AG08396 (cell line): Measurements from ENCODE around the gene LRWD1.
"Not testable (repeated sequence)": the region's sequence is repeated elsewhere in the genome, so short reads cannot be mapped to it uniquely, and the experiment has no call there.

Experiments
- DNase-seq: peaks from one replicate; pipeline ENCODE4 v3.0.0; 2012; ENCODE audit warnings: low spot score, mixed read lengths

Gene LRWD1

DNA sequence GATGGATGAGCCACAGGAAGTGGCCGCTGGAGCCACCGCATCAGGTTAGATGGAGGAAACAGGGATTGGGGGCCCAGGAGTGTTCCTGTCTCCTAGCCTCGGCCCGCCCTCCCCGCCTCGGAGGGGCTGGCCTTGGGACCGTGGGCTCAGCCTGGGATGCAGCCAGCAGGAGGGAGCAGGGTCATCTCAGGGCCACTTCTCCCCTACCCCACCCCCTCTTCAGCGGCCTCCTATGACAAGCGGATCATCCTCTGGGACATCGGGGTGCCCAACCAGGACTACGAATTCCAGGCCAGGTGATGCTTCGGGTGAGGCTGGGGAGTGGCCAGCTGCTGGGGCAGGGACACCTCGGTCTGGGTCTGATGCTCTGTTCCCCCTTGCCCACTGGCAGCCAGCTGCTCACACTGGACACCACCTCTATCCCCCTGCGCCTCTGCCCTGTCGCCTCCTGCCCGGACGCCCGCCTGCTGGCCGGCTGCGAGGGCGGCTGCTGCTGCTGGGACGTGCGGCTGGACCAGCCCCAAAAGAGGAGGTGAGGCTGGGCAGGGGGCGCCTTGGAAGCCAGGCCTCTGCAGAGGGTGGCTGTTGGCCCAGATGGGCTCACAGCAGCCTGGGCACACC lies 4.7 kb downstream of the LRWD1 start:
- DNase-seq: no peak

DNA sequence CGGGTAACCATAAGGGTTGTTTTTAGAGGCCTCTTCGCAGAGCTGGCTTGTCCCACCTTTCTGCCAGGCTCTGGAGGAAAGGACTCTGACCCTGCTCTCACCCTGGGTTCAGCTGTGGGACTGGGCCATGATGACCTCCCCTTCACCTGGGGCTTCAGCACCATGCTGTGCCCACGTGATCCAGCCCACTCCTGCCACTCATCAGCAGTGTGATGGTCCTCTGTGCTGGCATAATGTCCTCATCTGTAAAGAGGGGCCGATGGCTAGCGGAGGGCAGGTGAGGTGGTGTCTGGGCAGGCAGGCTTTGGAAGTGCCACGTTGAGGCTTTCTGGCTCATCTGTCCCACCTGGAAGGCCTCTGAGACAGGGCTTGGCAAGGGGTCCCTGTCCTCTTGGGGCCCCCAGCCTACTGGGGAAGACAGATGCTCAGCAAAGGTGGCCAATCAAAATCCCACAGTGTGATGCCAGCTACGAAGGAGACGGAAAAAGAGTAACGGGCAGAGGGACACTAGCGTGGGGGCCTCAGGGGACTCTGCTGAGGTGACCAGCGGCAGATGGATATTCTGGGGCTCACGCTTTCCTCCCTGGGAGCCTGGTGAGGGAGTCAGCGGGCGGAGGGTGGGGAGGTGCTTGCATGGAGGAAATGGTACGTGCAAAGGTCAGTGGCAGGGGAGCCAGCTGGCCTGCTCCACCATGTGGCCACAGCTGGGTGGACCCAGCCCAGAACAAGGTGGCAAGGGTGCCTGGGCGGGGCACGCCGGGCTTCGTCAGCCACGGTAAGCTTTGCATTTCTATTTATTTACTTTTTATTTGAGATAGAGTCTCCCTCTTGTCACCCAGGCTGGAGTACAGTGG lies 5.4 kb downstream of the LRWD1 start:
- DNase-seq: no peak

DNA sequence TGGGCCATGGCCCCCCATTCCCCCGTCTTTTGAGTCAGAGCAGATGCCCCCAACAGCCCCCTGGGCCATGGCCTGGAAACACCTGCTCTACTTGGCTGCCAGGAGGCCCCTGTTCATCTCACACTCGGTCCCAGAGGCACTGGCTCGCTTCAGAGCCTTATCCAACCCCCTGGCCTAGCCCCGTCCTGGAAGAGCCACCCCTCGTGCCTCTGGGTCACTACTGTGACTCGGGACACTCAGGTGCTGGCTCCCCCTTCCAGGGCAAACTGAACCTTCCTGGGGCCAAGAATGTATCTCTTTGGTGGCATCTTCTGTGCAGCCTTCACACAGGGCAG lies 7.0 kb downstream of the LRWD1 start:
- DNase-seq: no peak

DNA sequence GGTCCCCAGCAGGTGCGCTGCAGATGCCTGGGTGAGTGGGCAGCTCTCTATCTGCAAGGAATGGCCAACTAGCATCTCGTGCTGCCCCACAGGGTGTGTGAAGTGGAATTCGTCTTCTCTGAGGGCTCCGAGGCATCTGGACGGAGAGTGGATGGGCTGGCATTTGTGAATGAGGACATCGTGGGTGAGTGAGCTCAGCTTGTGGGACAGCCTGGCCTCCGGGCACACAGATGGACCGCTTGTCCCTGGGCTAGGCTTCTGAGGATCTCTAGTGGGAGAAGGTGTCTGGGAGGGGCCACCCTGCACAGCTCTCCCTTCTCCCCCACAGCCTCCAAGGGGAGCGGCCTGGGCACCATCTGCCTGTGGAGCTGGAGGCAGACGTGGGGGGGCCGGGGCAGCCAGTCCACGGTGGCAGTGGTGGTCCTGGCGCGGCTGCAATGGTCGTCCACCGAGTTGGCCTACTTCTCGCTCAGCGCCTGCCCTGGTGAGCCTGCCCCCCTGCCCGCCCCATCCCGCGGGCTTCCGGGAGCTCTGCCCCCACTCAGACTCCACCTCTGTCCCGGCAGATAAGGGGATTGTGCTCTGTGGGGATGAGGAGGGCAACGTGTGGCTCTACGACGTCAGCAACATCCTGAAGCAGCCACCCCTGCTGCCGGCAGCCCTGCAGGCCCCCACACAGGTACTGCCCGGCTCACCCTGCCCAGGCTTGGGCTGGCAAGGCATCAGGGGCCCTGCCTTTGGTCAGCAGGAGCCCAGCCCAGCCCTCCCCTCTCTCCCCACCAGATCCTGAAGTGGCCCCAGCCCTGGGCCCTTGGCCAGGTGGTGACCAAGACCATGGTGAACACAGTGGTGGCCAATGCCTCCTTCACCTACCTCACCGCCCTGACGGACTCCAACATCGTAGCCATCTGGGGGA lies 7.6 kb downstream of the LRWD1 start:
- DNase-seq: no peak

DNA sequence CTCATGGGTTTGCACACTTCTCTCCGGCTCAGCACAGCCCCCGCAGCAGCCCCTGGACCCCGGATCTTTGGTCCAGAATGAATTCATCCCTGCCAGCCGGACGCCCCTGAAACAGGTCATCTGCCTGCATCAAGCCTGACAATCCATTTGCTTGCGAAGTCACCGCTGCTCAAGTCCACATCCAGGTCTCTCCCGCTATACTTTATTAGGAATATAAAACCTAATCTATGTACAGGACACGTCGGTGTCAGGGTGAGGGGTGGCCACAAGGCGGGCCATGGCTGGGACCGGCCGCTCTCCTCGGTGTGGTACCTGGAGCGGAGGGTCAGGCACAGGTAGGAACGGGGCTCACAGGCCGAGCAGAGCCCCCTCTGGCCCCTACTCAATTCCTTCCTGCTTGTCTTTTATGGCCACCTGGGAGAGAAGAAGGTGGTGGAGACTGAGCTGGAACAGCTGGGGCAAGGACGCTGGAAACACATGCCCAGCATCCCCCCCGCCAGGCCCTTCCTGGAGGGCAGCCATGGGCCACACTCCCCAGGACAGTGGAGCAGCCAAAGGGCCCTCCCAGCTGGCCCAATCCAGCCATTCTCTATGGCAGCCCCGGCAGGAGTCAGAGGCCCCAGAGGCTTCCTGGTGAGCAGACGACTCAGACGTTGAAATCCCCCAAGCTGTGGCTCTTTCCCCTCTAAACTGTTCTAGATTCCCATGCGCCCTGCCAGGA lies 8.6 kb downstream of the LRWD1 start:
- DNase-seq: no peak

DNA sequence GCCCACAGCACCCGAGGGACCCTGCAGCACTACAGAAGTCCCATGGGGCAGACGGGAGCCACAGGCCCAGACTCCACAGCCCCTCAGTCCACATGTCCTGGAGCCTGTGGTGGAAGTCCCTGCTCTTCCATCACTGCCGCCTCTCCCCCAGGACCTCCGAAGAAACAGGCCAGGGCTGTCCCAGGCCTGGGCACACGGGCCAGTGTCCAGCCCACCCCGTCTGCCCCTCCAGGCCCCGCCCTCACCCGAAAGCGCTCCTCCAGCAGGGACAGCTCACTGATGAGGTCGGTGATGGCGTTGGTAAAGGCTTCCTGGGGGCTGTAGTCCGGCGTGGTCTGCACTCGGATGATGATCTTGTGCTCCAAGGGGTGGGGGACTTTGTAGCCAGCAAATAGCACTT lies 9.3 kb downstream of the LRWD1 start:
- not testable (repeated sequence) for DNase-seq

DNA sequence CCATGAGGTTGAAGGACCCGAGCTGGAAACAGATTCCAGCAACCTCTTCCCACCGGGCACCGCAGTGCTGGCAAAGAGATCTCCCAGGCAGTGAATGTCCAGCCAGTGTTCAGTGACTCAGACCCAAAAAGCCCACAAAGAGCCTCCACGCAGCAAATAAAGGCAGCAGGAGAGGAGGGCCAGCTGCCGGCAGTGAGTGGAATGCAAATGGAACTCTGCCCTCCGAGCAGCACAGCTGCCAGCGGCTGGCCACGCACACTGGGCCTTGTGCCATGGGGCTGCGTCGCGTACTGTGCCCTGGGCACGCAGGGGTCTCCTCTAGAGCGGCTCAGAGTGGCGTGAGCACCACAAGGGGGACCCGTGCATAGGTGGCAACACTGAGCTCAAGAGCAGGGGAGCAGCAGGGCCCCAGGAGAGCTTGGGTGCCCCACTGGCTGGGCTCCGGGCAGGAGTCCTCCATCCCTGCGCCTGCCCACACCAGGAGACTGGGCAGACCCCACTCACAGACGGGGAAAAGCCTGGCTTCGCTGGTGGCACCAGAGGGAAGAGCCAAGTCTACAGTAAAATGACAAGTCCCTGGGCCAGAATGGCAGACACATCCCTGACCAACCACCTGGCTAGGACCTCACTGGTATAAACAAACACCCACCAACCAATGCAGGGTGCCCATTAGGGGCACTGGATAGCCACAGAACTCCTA lies 10.1 kb downstream of the LRWD1 start:
- DNase-seq: not testable (repeated sequence)

DNA sequence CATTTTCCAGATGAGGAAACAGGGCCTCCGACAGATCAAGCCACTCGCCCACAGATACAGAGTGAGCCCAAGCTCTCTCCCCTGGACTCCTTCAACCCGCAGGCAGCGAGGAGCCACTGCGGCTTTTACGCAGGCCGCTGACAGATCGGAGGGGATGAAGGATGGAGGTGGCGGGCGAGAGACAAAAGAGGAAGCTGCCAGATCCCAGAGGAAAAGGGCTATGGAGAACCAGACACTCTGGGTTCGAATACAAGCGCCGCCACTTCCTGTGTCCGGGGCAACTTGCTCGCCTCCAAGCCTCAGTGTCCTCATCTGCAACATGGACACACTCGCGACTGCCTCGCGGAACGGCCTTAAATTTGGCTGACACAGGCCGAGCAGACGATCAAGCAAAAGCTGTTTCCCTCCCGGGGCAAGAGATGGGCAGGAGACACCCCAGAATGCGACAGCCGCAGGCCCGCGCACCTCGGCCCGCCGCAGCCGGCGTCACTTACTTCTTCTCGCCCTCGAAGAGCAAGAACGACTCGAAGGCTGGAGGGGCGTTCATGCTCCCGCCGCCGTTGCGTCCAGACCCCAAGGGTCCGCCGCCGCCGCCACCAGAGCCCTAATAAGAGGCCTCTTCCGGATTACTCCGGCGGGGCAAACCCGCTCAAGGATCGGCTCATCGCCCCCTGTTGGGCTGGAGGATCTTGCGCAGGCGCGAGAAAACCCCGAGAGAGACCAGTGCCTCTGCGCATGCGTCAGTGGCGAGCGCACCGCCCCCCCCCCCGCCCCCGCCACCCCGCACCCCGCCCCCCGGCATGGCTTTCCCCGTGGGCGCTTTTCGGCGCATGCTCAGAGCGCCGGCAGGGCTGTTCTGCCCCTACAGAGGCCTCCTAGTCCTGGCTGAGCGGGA lies 13.8 kb downstream of the LRWD1 start, which contains the start of gene POLR2J:
TSS of gene POLR2J (minus strand) at position 609 of the 895 bp plus-strand sequence. CDS start at position 547, 62 bp downstream.
- not testable (repeated sequence) for DNase-seq

DNA sequence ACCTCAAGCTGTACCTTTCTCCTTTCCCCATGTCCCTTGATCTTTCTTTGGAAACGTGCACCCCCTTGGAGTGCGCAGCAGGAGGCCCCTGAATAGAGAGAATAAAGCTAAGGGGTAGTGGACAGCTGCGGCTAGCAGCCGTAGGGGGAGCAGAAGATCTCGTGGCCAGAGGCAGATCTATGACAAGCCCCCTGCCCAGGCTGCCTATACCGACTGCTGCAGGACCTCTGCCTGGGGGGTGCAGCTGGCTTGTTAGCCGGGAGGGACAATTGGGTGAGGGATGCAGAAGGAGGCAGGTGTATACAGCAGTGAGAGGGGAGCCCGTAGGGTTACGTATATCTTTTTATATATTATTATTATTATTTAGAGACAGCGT lies 14.4 kb downstream of the LRWD1 start:
- DNase-seq: not testable (repeated sequence)

DNA sequence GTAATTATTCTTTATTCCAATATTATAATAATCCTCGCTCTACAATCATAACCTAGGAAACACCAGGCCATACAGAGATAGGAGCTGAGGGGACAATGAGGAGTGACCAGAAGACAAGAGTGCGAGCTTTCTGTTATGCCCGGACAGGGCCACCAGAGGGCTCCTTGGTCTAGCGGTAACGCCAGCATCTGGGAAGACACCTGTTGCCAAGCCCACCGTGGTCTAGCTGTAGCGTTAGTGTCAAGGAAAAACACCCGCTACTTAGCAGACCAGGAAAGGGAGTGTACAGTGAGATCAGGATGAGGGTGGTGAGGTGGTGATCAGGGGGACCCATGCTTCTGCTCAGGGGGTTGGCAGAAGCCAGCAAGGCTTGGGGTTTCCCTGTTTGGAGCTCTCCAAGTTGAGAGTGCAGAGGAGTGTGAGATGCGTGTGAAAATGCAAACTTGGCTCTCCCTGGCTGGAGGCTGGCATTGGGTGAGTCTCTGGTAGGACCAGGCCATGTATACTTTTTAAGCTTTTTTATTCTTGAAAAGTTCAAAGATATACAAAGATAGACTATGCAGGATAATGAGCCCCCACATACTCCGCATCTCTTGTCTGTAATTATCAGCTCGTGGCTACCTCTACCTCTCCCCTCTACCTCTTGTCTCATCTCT lies 15.3 kb downstream of the LRWD1 start:
- not testable (repeated sequence) for DNase-seq

DNA sequence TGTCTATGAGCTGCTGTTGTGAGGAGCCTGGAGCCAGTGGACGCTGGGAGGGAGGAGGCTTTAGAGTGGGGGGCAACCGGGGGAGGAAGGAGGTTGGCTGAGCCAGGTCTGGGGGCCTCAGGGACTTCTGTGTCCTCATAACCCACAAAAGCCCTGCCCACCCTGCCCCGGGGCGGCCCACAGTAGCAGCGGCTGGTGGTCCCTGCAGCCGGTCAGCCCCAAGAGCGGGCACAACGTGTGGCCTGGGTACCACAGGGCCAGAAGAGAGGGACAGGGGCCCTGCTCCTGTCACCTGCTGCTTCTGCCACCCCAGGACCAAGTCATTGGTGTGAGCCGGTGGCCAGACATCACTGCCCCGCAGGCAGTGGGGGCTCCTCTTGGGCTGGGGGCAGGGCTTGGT lies 17.2 kb downstream of the LRWD1 start:
- DNase-seq: not testable (repeated sequence)

DNA sequence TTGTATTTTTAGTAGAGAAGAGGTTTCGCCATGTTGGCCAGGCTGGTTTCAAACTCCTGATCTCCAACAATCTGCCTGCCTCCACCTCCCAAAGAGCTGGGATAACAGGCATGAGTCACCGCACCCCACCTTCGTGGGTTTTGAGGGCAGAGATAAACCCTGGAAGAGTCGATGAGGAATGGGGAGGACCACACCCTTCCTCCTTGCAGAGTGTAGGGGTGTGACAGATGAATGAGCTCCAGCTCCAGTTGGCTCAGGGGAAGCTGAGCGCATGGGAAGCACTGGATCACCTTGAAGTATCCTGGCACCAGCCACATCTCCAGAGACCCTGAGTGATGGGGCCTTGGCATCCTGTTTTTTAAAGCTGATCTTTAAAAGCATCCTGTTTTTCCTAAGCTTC lies 19.5 kb downstream of the LRWD1 start:
- DNase-seq: not testable (repeated sequence)

DNA sequence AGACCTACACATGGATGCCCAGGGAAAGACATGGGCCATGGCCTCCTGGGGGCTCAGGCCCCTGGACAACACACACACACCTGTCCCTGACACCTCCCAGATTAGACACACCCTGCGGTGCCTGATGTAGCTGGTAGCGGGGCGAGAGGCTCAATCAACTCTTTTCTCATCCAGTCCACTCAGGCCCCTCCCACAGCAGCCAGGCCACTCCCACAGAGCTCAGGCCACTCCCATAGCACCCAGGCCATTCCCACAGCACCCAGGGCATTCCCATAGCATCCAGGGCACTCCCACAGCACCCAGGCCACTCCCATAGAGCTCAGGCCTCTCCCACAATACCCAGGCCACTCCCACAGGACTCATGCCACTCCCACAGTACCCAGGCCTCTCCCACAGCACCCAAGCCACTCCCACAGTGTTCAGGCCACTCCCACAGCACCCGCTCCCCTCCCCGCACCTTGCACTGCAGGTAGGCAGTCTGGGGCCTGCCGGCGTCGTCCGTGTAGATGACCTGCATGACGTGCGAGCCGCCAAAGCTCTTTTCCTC lies 25.8 kb downstream of the LRWD1 start:
- not testable (repeated sequence) for DNase-seq

DNA sequence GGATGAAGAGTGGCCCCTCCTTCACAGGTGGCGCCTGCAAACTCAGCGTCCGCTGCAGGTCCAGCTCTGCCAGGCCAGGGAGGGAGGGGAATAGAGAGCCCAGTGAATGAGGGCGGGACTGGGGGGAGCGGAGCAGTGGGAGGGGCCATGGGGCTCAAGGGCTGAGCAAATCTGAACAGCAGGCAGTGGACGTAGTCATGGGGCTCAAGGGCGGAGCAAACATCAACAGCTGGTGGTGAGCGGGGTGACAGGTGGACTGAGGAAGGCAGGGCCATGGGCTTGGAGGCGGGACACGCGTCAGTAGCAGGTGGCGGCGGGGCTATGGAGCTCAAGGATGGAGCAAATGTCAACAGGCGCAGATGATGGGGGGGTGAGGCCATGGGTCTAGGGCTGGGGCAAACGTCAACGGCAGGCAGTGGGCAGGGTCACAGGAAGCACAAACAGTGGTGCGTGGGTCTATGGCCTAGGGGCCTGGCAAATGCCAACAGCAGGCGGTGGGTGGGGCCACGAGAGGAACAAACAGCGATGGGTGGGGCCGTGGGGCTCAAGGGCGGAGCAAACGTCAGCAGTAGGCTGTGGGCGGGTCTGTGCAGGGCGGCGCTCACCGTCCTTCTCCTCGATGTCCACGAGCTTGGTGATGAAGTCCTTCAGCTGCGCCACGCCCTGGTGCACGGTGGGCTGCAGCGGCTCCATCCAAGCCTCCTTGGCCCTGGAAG lies 28.6 kb downstream of the LRWD1 start:
- not testable (repeated sequence) for DNase-seq

DNA sequence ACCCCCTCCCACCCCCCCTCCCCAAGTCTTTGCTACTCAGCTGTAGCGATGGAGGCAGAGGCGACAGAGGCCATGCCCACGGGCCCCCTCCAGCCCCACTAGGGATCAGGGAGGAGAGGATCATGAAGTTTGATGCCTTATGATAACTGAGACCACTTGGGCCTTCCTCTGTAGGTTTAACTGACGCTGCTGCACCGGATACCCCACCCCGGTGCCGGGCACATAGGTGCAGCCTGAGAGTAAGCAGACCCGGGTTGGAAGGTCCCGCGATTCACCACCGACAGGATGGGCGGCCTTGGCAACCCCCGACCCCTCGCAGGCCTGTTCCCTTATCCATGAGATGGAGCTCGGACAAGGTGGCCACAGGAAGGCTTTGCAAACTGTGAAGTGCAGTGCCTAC lies 29.2 kb downstream of the LRWD1 start:
- not testable (repeated sequence) for DNase-seq

DNA sequence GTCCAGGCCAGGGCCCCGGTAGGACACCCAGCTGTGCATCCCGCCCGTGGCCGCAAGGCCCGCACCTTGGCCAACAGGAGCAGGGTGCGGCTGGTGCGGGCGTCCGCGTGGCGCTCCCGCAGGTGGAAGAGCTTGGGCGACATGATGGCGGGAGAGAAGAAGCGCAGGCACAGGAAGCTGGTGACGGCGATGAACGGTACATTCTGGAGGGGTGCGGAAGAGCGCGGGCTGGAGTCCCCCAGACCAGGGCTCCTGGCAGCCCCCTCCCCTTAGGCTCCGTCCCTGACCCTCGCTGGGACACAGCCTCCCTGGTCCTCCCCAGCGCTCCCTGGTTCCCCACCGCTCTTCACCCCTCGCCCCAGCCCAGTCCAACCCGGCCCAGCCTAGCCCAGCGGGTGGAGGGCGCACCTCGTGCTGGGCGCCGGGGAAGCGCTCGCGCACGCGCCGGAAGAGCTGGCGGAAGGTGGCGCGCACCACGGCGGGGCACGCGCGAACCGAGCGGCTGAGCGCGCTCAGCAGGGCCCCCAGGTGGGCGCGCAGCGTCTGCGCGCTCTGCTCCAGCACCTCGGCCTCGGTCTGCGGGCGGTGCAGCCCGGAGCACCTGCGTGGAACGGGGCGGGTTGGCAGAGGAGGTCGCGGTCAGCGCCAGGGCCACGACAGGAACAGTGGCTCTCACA lies 29.8 kb downstream of the LRWD1 start:
- DNase-seq: not testable (repeated sequence)

DNA sequence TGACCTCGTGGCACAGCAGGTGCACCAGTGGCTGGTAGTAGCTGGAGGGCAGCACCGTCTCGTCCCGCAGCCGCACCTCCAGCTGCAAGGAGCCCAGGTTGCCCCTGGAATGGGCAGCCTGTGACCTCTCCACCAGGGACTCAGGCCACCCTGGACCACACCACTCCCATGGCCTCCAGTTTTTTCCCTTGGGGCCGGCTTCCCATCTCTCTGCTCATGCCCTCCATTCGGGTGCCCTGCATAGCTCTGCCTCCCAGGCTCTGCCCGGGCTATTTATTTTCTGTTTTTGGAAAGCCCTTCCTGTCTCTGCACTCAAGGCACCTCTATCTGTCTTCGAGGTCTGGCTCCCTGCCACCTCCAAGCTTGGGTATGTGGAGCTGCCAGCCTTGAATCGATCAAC lies 32.1 kb downstream of the LRWD1 start:
- not testable (repeated sequence) for DNase-seq

DNA sequence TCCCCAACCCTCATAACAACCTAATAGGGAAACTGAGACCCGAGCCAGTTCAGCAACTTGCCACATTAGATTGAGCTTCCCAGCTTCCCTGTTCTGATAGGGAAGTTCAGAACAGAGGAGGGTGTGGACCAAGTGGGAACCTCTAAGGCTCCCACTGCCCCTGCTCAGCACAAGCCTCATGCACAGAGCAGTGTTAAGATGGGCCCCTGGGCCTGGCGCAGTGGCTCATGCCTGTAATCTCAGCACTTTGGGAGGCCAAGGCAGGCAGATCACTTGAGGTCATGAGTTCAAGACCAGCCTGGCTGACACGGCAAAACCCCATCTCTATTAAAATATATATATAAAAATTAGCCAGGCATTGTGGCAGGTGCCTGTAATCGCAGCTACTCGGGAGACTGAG lies 32.5 kb downstream of the LRWD1 start:
- not testable (repeated sequence) for DNase-seq
